Upper lobe of left lung (tissue), 4 donors: ENCODE results near the gene CNTNAP2.

Source experiments
- EP300 ChIP-seq, 4 donors: sonication (generic); formaldehyde crosslinking; IDR thresholded peaks; one replicate each; pipeline ENCODE4 v1.5.1; 2017; ENCODE audit warnings: antibody characterized with exemption in 4 of 4, control low read depth in 2 of 4
- POLR2A ChIP-seq, 4 donors: fragments of 450-650 bp; IDR thresholded peaks; one replicate each; pipeline ENCODE4 v1.5.1; 2016 to 2017; ENCODE audit warnings: antibody characterized with exemption in 4 of 4, mild to moderate bottlenecking in 2 of 4
- POLR2AphosphoS5 ChIP-seq, 2 donors: sonication (generic); formaldehyde crosslinking; IDR thresholded peaks; one replicate each; pipeline ENCODE4 v1.5.1; 2017; ENCODE audit warnings: antibody characterized with exemption in 2 of 2
- TF ChIP-seq, protein P1 (sequence below), 6 experiments: fragments of 450-650 bp in 4 of 6; fragments of 200-600 bp in 2 of 6; sonication (generic) in 2 of 6; IDR thresholded peaks; one replicate each; pipeline ENCODE4 v1.5.1; 2016 to 2019; ENCODE audit warnings: antibody characterized with exemption in 6 of 6

DNA sequence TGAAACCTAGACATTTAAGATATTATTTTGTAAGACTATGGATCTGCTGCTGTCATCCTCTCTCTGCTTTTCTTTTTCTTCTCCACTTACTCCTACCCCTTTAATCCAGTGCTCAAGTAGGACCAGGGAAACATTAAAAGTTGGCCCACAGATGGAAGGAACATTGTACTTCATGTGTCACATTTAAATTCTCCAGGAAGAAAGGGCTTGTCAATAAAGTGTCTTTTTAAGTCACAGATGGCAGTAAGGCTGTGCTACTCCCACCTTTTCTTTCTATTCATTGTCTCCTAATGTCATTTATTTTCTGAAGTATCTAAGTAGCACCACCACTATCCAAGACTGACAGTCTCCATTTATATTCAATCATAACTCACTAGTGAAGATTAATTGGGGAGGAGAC, 1736.2 kb downstream of the CNTNAP2 start:
- no peak for TF ChIP-seq POLR2AphosphoS5 (IDR thresholded peaks at IDR 0.05)
- TF ChIP-seq, protein P1, sequence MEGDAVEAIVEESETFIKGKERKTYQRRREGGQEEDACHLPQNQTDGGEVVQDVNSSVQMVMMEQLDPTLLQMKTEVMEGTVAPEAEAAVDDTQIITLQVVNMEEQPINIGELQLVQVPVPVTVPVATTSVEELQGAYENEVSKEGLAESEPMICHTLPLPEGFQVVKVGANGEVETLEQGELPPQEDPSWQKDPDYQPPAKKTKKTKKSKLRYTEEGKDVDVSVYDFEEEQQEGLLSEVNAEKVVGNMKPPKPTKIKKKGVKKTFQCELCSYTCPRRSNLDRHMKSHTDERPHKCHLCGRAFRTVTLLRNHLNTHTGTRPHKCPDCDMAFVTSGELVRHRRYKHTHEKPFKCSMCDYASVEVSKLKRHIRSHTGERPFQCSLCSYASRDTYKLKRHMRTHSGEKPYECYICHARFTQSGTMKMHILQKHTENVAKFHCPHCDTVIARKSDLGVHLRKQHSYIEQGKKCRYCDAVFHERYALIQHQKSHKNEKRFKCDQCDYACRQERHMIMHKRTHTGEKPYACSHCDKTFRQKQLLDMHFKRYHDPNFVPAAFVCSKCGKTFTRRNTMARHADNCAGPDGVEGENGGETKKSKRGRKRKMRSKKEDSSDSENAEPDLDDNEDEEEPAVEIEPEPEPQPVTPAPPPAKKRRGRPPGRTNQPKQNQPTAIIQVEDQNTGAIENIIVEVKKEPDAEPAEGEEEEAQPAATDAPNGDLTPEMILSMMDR (IDR thresholded peaks at IDR 0.05), result no peak
- TF ChIP-seq POLR2A (IDR thresholded peaks at IDR 0.05), result no peak
- TF ChIP-seq EP300 (IDR thresholded peaks at IDR 0.05), result no peak
